MM.1S (cell line): ENCODE results near the gene ZNF428.

Source experiments
- DNase-seq: peaks from one replicate; pipeline ENCODE4 v3.0.0-alpha.2; 2015
- H2AFZ ChIP-seq: fragments of 300-600 bp; sonication (generic); 2 replicates; pipeline ENCODE4 v1.6.0; 2016; ENCODE audit warnings: antibody characterized with exemption, low read length
- H3F3A ChIP-seq: fragments of 300-600 bp; sonication (generic); 2 replicates; pipeline ENCODE4 v1.6.1; 2016; ENCODE audit warnings: mild to moderate bottlenecking, antibody characterized with exemption, low read length, moderate library complexity, mixed read lengths; ENCODE audit not compliant: insufficient read depth
- H3K27ac ChIP-seq: fragments of 300-600 bp; sonication (generic); 2 replicates; pipeline ENCODE4 v1.5.1; 2016; ENCODE audit warnings: mild to moderate bottlenecking, low read length
- H3K27me3 ChIP-seq: fragments of 300-600 bp; sonication (generic); replicated peaks from 2 replicates; pipeline ENCODE4 v1.6.0; 2016; ENCODE audit warnings: low read length; ENCODE audit not compliant: insufficient read depth
- H3K36me3 ChIP-seq: fragments of 300-600 bp; sonication (generic); replicated peaks from 2 replicates; pipeline ENCODE4 v1.6.1; 2016; ENCODE audit warnings: mild to moderate bottlenecking, low read length, mixed read lengths; ENCODE audit not compliant: insufficient read depth
- H3K4me1 ChIP-seq: fragments of 300-600 bp; sonication (generic); 2 replicates; pipeline ENCODE4 v1.6.1; 2016; ENCODE audit warnings: low read length, mixed read lengths
- H3K4me2 ChIP-seq: fragments of 300-600 bp; sonication (generic); 2 replicates; pipeline ENCODE4 v1.6.0; 2016; ENCODE audit warnings: low read depth, low read length
- H3K4me3 ChIP-seq: fragments of 300-600 bp; sonication (generic); 2 replicates; pipeline ENCODE4 v1.5.1; 2016; ENCODE audit warnings: low read length, mixed read lengths
- H3K79me2 ChIP-seq: fragments of 300-600 bp; sonication (generic); 2 replicates; pipeline ENCODE4 v1.6.1; 2016; ENCODE audit warnings: mixed run types, low read length, mixed read lengths
- H3K9ac ChIP-seq: fragments of 300-600 bp; sonication (generic); 2 replicates; pipeline ENCODE4 v1.6.1; 2016; ENCODE audit warnings: low read length, mixed read lengths
- H3K9me2 ChIP-seq: fragments of 300-600 bp; sonication (generic); replicated peaks from 2 replicates; pipeline ENCODE4 v1.6.1; 2016; ENCODE audit warnings: mild to moderate bottlenecking, low read length, mixed read lengths; ENCODE audit not compliant: insufficient read depth
- H3K9me3 ChIP-seq: fragments of 300-600 bp; sonication (generic); replicated peaks from 2 replicates; pipeline ENCODE4 v1.6.1; 2016; ENCODE audit warnings: mild to moderate bottlenecking, low read length, mixed read lengths; ENCODE audit not compliant: insufficient read depth
- H4K20me1 ChIP-seq: fragments of 300-600 bp; sonication (generic); 2 replicates; pipeline ENCODE4 v1.6.1; 2016; ENCODE audit warnings: mild to moderate bottlenecking, low read length, moderate library complexity, mixed read lengths; ENCODE audit not compliant: insufficient read depth
- CTCF ChIP-seq: fragments of 300-600 bp; sonication (generic); IDR thresholded peaks from 2 replicates; pipeline ENCODE4 v1.5.1; 2016; ENCODE audit warnings: antibody characterized with exemption, low read length, mixed read lengths
- EZH2 ChIP-seq: fragments of 300-600 bp; sonication (generic); optimal IDR thresholded peaks from 2 replicates; pipeline ENCODE3; 2017; ENCODE audit warnings: low read depth, mild to moderate bottlenecking, antibody characterized with exemption, low read length, mixed read lengths
- EZH2phosphoT487 ChIP-seq: fragments of 300-600 bp; sonication (generic); IDR thresholded peaks from 2 replicates; pipeline ENCODE4 v1.6.1; 2018; ENCODE audit warnings: antibody characterized with exemption, low read length

The ZNF428 gene

GRCh38 chr19:43626838-43627237, 7.4 kb upstream of the ZNF428 start:
- no peaks in the 10 kb centered on the region for H3F3A ChIP-seq
- H3K9me3 ChIP-seq = no peaks in the 10 kb centered on the region
- H3K9me2 ChIP-seq = no peaks in the 10 kb centered on the region

GRCh38 chr19:43625918-43626579, 6.6 kb upstream of the ZNF428 start:
- H3K36me3 ChIP-seq = no peaks in the 10 kb centered on the region
- H2AFZ ChIP-seq = no peak overlapping the region
- no peak for DNase-seq

More at GRCh38 chr19:43626838-43627237, 7.4 kb upstream of the ZNF428 start:
- TF ChIP-seq EZH2 = no peak
- no peak for TF ChIP-seq CTCF
- TF ChIP-seq EZH2phosphoT487 = no peak
- Histone ChIP-seq H3K4me1 (no peaks in the 10 kb centered on the region), H3K27ac (no peak overlapping the region), H4K20me1 (no peaks in the 10 kb centered on the region), H3K36me3 (no peaks in the 10 kb centered on the region), H3K4me3 (no peak overlapping the region), H3K79me2 (no peaks in the 10 kb centered on the region), H3K9ac (no peak overlapping the region), H3K27me3 (peaks cover 17% of the 10 kb centered on the region), H2AFZ (no peak overlapping the region), H3K4me2 (no peak overlapping the region)
- DNase-seq = no peak

GRCh38 chr19:43624933-43625332, 5.5 kb upstream of the ZNF428 start:
- Histone ChIP-seq H3K9me2 (no peaks in the 10 kb centered on the region), H3K9ac (no peak overlapping the region), H3F3A (peaks cover 5% of the 10 kb centered on the region; the same call in 1 of the 2 replicates), H4K20me1 (no peaks in the 10 kb centered on the region), H3K79me2 (no peaks in the 10 kb centered on the region), H2AFZ (no peak overlapping the region), H3K27me3 (peaks cover 14% of the 10 kb centered on the region), H3K9me3 (no peaks in the 10 kb centered on the region), H3K27ac (no peak overlapping the region), H3K4me1 (peaks cover 6% of the 10 kb centered on the region; the same call in 1 of the 2 replicates), H3K36me3 (no peaks in the 10 kb centered on the region), H3K4me3 (0 out of 2 replicates have a peak overlapping the region, but pooled peaks have one; percentile 21), H3K4me2 (peak overlapping the region; percentile 41; the same call in 1 of the 2 replicates)
- TF ChIP-seq EZH2 (no peak), EZH2phosphoT487 (no peak), CTCF (peak; percentile 38)
- peak; percentile 78 for DNase-seq

More at GRCh38 chr19:43625918-43626579, 6.6 kb upstream of the ZNF428 start:
- no peaks in the 10 kb centered on the region for H3K79me2 ChIP-seq
- no peaks in the 10 kb centered on the region for H3K9me3 ChIP-seq
- H3K9me2 ChIP-seq = no peaks in the 10 kb centered on the region
- no peak overlapping the region for H3K27ac ChIP-seq
- no peak for TF ChIP-seq CTCF
- no peak for TF ChIP-seq EZH2
- TF ChIP-seq EZH2phosphoT487 = no peak
- no peaks in the 10 kb centered on the region for H3F3A ChIP-seq
- H4K20me1 ChIP-seq = no peaks in the 10 kb centered on the region
- H3K4me2 ChIP-seq = no peak overlapping the region
- H3K4me3 ChIP-seq = no peak overlapping the region
- H3K4me1 ChIP-seq = no peaks in the 10 kb centered on the region
- H3K9ac ChIP-seq = no peak overlapping the region
- H3K27me3 ChIP-seq = peaks cover 14% of the 10 kb centered on the region
